Measurements from ENCODE around the gene ZNF23.

GRCh38 chr16:71412270-71413160 is 49.5 kb downstream of the ZNF23 start:
- TF ChIP-seq CTCF (IDR thresholded peaks at IDR 0.05): peak; percentile 78 to 95 (median 86)
- TF ChIP-seq POLR2A (IDR thresholded peaks at IDR 0.05): no peak

Data from adrenal gland (tissue), 5 donors.